ENCODE data around the gene ZFPM1.

Gene ZFPM1

DNA sequence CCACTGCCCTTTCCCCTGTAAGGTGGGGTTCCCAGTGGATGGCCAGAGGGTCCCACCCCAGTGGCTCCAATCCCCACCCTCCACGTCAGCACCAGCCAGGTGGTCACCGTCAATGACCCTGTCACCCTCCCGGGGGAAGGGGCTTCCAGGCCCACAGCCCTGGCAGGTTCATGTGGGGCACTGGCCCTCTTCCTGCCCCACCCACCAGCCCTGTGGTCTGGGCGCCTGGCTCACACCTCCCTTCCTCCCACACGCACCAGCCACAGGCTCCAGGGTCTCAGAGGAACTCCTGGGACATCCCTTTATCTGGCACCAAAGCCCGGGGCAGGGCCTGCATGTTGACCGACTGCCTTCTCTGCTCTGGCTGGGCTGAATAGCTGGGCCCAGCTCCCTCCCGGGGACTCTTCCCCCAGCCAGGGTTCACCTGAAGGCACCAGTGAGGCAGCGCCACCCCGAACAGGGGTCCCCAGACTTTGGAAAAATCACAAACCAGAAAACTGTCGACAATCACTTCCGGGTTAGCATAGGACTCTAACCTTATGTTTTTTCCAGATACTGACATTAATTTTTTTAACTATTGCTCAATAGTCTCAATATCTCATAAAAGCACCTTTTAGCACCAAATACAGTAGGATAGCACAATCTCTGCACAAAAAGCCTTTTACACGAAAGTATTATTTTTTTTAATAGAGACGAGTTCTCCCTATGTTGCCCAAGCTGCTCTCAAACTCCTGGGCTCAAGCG is 95.2 kb downstream of the ZFPM1 start:
- peak; percentile 57 for DNase-seq

DNA sequence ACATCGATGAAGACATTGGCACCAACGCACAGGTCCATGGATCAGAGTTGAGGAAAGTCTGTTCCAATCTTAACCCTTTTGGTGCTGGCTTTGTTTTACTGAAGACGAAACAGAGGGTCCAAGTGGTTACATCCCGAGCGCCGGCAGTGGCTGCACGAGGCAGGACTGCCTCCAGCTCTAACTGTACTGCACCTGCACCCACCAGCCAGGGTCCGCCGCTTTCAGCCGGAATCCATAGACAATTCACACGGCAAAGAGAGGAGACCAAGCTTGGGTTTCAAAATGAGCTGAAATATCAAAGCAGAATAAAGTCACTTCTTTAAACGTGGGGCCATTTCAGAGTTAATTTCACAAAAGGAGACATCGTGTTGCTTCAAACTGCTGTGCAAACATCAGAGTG is 95.9 kb downstream of the ZFPM1 start:
- no peak for DNase-seq

DNA sequence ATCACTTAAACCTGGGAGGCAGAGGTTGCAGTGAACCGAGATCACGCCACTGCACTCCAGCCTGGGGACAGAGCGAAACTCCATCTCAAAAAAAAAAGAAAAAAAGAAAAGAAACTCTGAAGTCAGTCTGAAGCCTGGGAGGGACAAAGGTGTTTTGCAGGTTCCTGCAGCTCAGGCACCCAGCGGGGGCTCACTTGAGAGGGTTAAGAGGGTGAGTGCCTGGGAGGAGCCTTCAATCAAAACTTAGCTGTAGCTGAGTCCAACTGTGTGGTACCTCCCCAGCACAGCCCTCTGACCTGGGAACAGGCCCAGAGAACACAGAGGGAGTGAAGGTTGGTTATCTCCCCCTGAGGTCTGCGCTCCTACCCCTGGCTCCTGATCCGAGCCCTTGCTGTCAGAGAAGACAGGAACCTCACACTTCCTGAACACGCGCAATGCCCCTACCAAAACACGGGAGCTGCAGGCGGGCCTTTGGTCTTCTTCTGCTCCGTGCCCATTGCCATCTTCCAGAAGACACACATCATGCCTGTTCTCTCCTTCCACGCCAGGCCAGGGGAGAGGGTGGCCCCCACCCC is 96.7 kb downstream of the ZFPM1 start:
- DNase-seq, result no peak

DNA sequence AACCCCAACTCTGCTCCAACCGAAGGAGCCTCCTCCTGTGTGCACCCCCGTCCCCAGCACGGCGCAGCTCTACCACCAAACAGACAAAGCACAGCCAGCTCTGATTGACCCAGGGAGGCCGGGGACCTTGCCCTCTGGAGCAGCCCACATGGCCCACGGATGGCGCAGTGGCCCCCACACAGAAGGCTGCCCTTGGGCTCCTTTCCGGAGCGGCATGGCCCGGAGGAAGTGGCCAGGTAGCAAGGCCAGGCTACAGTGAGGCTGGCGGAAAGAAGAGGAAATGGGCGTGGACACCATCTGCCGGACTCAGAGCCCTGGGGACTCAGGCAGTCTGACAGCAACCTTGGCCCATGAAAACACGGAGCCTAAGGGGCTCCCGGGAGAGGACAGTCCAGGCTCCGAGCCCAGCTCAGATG is 97.2 kb downstream of the ZFPM1 start:
- no peak for DNase-seq

DNA sequence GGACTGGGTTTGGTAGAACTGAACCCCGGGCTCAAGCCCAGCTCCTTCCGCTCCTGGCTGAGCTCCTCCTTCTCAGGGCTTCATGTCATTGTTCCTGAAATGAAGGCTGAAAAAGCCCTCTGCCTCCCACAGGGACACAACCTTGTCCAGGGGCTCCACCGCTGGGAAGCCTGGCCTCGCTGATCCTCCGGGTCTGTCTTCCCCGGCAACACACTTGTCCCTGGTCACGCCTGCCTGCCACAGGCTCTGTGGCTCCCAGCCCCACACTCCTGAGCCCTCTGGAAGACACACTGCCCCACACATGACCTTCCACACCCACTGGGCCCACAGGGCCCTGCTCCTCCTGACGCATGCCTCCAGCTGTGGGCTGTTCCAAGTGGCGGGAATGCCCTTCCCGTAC is 99.1 kb downstream of the ZFPM1 start:
- no peak for DNase-seq

DNA sequence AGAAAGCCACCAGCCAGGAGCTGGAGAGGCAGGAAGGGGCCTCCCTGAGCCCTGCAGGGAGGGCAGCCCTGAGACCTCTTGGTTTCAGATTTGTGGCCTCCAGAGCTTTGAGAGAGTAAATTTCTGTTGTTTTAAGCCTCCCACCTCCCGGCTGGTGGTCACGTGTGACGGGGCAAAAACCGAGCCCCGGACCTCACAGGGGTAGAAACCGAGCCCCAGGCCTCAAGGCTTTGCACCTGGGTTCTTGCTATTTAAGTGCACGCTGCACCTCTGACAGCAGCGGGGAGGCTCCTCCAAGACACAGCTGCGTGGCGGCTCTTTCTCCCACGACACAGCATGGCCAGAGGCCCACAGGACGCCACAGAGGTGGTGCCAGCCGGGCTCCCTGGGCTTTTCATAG is 99.7 kb downstream of the ZFPM1 start:
- DNase-seq, result no peak

DNA sequence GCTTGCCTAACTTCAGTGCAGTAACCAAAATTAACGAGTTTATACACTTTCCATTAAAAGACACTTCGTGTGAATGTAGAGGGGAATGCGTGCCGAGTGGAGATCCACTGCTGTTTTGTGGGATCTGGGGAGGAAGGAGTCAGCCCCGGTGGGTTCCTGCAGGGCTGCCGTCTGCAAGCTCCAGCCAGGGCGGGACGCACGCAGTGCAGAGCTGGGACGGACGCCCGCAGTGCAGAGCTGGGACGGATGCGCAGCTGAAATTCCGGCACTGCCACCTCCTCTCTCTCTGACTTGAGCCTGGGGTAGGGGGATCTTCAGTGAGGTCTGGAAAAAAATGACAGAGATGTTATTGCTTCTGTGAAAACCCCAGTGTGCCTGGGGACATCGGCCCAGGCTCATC is 100.7 kb downstream of the ZFPM1 start:
- DNase-seq, result no peak

DNA sequence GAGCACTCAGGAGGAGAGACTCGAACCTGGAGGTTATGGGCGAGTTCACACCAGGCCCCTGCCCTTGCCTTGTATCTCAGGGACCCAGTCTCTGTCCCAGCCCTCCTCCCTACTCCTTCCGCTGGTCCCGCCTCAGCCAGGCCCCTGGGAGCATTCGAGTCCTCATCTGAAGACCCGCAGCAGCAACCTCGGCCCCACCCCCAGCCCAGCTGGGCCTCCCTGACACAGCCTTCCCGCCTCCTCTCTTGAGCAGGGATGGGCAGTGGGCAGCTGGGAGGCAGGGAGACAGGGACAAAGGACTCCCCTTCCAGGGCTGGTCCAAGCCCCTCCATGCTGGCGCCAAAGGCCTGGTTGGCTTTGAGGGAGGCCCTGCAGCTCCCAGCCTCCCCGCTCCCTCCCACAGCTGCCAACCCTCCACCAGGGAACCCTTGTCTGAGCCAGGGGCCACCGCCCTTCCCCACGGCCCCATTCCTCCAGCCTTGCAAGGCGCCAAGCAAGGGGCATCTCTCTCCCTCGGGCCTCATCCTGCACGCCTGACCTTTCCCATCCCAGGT is 101.7 kb downstream of the ZFPM1 start:
- no peak for DNase-seq

DNA sequence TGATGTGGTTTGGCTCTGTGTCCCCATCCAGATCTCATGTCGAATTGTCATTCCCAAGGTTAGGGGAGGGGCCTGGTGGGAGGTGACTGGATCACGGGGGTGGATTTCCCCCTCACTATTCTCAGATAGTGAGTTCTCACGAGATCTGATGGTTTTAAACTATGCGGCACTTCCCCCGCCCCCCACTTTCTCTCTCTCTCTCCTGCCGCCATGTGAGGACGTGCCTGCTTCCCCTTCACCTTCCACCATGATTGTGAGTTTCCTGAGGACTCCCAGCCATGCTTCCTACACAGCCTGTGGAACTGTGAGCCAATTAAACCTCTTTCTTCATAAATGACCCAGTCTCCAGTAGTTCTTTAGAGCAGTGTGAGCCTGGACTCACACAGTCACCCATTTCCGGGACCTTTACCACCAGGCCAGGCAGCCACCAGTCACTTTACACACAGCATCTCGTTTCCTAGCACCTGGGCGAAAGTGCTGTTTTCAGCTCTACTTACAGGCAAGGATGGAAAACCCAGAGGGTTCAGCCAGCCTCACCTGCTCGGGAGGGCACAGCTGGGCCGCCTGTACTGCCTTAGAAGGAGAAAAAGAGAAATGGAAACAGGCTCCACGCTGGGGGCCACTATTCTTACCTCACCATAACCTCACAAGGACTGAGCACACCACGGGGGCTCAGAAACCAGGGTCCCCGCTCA is 103.4 kb downstream of the ZFPM1 start:
- no peak for DNase-seq

DNA sequence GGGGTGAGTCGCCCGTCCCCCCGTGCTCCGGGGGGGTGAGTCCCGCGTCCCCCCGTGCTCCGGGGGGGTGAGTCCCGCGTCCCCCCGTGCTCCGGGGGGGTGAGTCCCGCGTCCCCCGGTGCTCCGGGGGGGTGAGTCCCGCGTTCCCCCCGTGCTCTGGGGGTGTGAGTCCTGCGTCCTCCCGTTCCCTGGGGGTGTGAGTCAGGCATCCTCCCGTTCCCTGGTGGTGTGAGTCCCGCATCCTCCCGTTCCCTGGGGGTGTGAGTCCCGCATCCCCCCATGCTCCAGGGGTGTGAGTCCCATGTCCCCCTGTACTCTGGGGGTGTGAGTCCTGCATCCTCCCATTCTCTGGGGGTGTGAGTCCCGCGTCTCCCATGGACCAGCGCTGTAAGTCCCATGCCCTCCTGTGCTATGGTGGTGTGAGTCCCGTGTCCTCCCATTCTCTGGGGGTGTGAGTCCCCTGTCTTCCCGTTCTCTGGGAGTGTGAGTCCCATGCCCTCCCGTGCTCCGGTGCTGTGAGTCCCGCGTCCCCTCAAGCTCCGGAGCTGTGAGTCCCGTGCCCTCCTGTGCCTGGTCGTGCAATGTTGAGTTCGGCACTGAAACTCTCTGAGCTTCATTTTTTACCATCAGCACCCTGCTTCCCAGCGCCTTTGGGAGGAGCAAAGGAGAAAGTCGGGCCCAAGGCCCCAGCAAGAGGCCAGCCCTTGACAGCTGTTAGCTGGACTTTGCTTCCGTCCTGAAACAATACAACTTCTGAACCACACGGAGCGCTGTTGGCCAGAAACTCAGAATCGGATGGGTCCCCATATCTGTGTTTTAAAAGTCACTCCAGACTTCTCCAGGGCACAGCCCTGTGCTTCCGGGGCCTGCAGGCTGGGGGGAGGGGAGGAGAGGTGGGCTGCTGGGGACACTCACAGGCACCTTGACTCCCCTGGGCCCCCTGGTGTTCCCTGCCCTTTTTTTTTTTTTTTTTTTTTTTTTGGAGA is 105.7 kb downstream of the ZFPM1 start:
- peak; percentile 84 for DNase-seq

DNA sequence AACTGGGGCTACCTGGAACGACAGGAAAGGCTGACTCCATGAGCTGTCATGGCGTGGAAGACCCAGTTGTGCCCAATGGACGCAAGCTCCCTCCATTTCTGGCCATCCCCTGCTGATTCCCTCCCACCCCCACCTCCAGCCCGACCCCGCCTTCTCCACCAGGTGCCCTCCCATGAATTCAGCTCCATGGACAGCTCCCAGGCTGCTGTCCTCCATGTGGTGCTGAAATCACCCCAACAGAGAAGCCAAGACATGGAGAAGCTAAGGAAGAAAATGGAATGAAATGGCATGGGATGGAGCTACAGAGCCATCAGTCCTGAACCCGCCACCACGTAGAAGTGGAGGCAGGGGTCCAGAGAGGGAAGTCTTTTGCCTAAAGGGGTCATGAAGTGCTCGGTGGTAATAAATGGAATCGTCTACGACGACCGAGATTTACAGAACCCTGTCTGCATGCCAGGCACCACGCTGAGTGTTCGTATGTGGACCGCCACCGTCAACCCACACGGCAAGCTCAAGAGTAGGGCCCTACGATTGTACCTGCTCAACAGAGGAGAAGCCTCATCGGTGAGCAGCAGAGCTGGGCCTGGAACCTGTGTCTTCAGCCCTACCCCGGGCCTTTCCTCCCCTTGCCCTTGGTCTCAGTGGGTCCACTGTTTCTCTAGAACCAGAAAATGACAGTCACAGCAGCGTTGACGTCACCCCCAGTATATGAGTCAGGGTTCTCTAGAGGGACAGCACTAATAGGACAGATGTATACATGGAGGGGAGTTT is 107.8 kb downstream of the ZFPM1 start:
- DNase-seq, result peak; percentile 54

DNA sequence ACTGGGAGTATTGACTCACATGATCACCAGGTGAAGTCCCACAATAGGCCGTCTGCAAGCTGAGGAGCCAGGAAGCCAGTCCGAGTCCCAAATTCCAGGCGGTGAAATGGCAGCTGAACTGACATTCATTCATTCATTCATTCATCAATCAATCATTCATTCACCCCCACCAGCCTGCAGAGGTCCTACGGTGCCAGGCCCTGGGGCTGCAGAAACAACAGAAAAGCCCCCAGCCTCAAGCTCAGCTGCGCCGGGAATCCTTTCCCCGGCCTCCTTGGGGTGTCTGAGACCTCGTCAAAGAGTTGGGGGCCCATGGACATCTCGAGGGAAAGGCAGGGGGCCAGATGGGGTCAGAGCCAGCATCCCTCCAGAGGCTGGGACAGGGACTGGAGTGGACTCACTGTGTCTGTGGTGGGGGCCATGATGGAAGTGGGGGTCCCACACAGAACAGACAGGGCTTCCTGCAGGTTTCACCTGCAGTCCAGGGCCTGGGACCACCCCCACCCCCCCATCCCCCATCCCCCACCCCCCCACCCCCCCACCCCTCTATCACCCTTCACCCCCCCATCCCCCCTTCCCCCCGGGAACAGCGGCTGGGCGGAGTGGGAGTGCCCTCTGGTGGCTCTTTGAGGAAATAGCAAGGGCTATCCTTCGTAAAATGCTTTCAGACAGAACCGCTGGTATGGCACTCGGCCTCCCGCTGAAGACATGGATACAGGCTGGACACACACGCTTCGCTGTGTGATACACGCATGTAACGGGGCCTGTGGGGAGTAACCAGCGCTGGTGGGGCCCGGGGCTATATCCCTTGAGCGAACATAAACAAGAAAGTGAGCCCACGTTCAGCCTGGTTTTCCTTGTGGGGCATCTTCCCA is 108.6 kb downstream of the ZFPM1 start:
- DNase-seq, result peak; percentile 73

DNA sequence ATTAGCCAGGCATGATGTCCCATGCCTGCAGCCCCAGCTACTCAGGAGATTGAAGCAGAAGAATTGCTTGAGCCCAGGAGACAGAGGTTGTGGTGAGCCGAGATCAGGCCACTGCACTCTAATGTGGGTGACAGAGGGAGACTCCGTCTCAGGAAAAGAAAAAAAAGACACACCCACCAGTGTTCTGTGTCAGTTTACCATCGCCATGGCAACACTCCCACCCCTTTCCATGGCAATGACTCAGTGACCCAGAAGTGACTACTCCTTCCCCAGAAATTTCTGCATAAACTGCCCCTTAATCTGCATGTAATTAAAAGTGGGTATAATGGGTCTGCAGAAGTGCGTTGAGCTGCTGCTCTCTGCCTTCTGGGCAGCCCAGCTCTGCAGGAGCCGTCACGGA is 113.1 kb downstream of the ZFPM1 start:
- no peak for DNase-seq

DNA sequence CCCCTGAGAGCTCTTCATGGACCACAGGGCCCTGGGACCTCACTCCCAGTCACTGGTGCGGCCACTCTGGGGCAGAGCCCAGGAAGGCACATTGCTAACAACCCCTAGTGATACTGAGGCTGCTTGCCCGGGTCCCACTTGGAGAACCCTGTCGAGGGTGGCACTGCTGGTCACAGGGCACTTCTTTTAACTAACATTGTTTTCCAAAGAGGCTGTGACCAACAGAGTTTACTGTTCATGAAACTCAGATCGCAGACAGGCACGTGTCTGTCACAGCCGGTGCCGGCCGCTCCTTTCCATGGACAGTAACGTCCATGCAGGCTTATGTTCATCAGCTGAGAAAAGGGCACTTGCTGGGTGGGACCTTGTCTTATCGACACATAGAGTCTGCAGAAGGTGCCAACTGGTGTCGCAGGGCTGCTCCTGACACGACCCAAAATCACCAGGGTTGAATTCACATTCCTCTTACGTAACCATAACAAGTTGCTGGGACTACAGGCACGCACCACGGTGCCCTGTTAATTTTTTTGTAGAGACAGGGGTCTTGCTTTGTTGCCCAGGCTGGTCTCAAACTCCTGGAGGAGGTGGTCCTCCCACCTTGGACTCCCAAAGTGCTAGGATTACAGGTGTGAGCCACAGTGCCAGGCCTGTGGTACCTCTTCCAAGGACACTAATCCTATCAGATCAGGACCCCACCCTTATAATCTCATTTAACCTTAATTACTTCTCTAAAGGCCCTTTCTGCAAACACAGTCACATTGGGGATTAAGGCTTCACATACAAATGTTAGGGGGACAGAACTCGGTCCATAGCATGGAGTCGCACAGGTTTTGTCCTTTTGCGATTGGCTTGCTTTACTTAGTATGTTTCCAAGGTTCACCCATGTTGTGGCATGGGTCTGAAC is 115.9 kb downstream of the ZFPM1 start:
- peak; percentile 38 for DNase-seq

DNA sequence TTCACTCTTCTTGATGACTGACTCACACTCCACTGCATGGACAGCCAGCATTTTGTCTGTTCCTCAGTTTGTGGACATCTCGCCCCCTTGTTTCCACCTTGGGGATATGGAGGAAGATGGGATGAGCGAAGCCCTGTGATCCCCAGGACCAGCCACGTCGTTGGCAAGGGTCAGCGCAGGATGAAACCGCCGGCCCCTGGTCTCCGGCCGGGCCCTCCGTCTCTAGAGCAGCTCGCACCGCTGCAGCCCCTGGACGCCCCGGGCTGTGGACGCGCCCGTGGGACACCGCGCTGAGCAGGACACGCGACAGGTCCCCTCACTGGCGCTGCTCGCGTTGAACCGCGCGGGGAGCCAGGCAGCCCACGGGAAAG is 116.5 kb downstream of the ZFPM1 start:
- no peak for DNase-seq

DNA sequence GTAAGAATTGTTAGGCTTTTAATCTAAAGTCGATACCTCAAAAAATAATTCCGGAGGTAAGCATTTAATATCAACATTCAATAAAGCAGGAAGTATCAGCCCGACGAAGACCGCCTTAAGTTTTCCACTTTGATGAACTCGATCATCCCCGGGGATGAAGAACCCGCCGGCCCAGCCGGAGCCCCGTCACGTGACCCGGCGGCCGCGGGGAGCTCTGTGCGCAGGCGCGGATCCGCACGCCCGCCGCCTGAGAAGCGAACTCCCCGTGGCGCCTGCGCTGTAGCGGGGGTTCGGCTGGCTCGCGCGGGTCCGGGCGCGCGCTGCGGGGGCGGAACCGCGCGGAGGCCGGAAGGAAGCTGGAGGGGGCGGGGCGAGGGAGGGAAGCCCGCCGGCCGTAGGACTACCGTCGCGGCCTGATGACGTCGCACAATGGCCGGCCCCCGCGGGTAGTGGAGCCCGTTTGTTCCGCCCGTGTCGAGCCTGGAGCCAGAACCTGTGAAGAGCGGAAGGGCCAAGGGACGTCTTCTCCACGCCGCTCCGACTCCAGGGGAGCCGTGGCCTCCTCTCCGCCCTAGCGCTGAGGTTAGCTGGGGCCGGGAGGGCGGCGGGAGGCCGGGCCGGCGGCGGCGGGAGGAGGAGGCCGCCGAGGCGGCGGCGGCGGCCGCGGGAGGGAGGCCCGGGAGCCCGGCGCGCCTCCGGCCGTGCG is 117.1 kb downstream of the ZFPM1 start, which contains the start of gene ZC3H18:
TSS of gene ZC3H18 (plus strand) at position 419 of the 706 bp plus-strand sequence. CDS start 6,721 bp downstream, outside the sequence.
- DNase-seq, result peak; percentile 97

DNA sequence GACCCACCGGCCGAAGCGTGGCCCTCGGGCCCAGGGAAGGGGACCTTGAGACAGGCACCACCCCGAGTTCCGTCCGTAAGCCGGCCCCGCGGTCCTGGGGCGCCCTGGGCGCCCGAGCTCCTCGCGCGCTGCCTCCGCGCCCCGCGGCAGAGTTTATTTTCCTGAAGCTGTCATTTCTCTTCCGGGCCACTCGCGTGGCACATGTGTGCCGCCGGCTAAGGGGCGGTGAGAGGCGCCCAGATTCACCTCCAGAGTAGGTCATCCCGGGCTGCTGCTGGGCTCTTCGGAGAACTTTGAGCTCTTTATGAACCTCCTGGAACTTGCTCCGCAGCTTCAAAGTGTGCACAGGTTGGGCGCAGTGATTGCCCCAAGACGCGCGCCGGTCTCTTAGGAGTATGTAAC is 117.6 kb downstream of the ZFPM1 start:
- peak; percentile 38 for DNase-seq

DNA sequence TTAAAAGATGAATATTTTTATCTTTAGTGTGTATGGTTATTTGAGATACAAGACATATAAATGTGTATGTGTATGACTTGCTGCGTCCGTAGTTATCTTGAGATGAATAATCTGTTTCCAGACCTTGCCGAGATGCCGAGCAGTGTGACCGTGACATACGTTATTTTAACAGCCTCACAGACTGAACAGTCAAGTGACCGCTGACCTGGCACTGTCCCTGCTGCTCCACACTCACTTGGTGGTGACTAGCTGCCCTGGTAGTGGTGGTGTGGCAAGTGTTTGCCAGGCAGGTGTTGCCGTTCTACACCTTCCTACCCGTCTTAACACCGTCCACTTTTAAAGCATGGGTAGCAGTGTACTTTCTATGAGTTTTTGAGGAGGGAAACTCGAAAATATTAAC is 122.2 kb downstream of the ZFPM1 start:
- DNase-seq, result no peak

DNA sequence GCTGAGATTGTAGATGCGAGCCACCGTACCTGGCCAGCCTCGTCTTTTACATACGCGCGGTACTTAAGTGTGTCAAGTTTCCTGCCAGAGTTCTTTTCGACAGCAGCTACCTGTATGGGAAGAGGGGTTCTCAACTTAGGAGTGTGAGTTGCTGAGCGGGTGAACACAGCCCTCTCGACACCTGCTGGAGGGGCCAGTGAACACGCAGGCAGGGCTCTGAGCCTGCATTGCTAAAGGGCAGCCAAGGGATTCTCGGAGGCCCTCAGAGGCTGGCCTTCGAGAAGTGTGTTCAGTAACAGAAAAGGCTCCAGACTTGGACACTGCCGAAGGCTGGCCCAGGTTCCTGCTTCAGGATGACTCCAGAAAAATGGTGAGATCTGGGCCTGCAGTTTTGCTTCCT is 123.2 kb downstream of the ZFPM1 start:
- DNase-seq, result no peak

Data from OCI-M1 (cell line).